Ovary (tissue), 9 donors: ENCODE data around the gene SAFB2. TPM values are rescaled to one million over a fixed set of nuclear protein-coding genes. Genes with fewer than 3 reads are reported as not detected.

Experiments
- DNase-seq, 5 donors: peaks; one replicate each; pipeline ENCODE4 v3.0.0-alpha.2; 2019 to 2020
- H3K27ac ChIP-seq, 2 donors: fragments of 200-600 bp; one replicate each; pipeline versions ENCODE4 v1.5.1 to v1.8.0; 2019 to 2022
- H3K27me3 ChIP-seq: fragments of 200-600 bp; one replicate; pipeline ENCODE4 v1.8.0; 2022
- H3K36me3 ChIP-seq: fragments of 200-600 bp; sonication (generic); one replicate; pipeline ENCODE4 v1.5.1; 2019
- H3K4me1 ChIP-seq: one replicate; pipeline ENCODE4 v1.8.1; 2013; ENCODE audit warnings: mild to moderate bottlenecking, moderate library complexity; ENCODE audit not compliant: insufficient read depth
- H3K4me3 ChIP-seq: fragments of 200-600 bp; sonication (generic); one replicate; pipeline ENCODE4 v1.5.1; 2017
- H3K9me3 ChIP-seq, 2 donors: fragments of 200-600 bp in 1 of 2; sonication (generic) in 1 of 2; one replicate each; pipeline versions ENCODE4 v1.5.1 to v1.8.1; 2013 to 2019; ENCODE audit warnings: mild to moderate bottlenecking in 1 of 2, moderate library complexity in 1 of 2
- EP300 ChIP-seq: sonication (generic); formaldehyde crosslinking; IDR thresholded peaks from one replicate; pipeline ENCODE4 v1.6.1; 2017; ENCODE audit warnings: antibody characterized with exemption
- POLR2A ChIP-seq: fragments of 450-650 bp; IDR thresholded peaks from one replicate; pipeline ENCODE4 v1.6.1; 2017; ENCODE audit warnings: antibody characterized with exemption, mild to moderate bottlenecking, moderate library complexity
- WGBS, 3 donors: extraction: QIAGEN DNeasy Blood & Tissue Kit in 1 of 3; methylation state at CpG; one replicate each; pipeline versions ENCODE4 v1.1.5 to v1.1.7; 2013 to 2017; 5-methylcytosine and 5-hydroxymethylcytosine counted together
- intact Hi-C, 4 donors: fragments of 100-400 bp; cut with DNase I; formaldehyde crosslinking; loops; one replicate each; pipeline versions ENCODE4 v1.11.0 to v1.15.1; 2022 to 2023
- polyA plus RNA-seq, 2 donors: library from polyadenylated mRNA; stranded (reverse); fragments of 200-250 nt in 1 of 2; fragments of 350-450 nt in 1 of 2; fragmentation: Illumina TruSeq in 1 of 2; extraction: RNeasy Lipid Tissue Mini Kit (QIAGEN cat#74804) in 1 of 2; gene quantifications; one replicate each; pipeline ENCODE4 v1.2.3, GENCODE V29; 2013 to 2014
- total RNA-seq, 7 donors: library from RNA; depleted of rRNA in 2 of 7; stranded (reverse); fragments of >200 nt in 2 of 7; fragmentation: NEBNext Ultra II Directional in 3 of 7; extraction: Animal tissue kit (Norgen Biotek cat#: 25700) in 3 of 7; gene quantifications; one replicate each; pipeline versions ENCODE4 v1.1.0 to v1.2.4, GENCODE V29; 2016 to 2023
- TF ChIP-seq, protein P1 (sequence below), 3 donors: fragments of 450-650 bp in 2 of 3; fragments of 200-600 bp in 1 of 3; IDR thresholded peaks; one replicate each; pipeline versions ENCODE4 v1.5.1 to v1.8.0; 2016 to 2022; ENCODE audit warnings: antibody characterized with exemption in 3 of 3, mild to moderate bottlenecking in 1 of 3
- donor health status: DM: no; HTN: no; CAD: no; lungs with moderate emphysema.
- donor health status: DM: no; HTN: no; CAD: no.
- donor health status: Bipolar disorder and iron deficiency.
- donor health status: DM: yes; HTN: yes; CAD: no.
- donor health status: DM: no; HTN: no; CAD: no.
- donor health status: DM: yes; HTN: yes; CAD: no.

The SAFB2 gene
- total and polyA plus RNA-seq, 9 donors = 51.3 to 173 (median 107) TPM

DNA sequence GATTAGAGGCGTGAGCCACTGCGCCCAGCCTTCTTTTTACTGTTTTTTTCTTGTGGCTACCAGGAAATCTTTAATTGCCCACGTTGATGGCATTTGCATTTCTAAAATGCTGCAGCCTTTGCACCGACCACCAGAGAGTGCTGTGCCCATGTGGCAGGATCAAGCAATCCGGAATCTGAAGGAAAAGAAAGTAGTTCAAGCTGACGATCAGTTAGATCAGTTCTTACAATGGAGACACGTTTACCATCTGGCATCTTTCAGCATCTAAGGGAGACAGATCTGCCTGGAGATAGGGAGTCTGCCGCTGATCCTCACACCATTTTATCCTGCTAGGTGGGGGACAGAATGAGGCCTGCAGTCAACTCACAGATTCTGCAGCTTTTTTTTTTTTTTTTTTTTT lies 74.7 kb downstream of the SAFB2 start:
- WGBS, 3 donors = 46 to 53% (median 53%) methylated on average over 8 of the region's 8 CpGs
- no peak for DNase-seq
- Histone ChIP-seq H3K4me1 (no peaks in the 10 kb centered on the region), H3K36me3 (no peaks in the 10 kb centered on the region), H3K27ac (no peak overlapping the region), H3K9me3 (no peaks in the 10 kb centered on the region), H3K27me3 (no peaks in the 10 kb centered on the region), H3K4me3 (no peak overlapping the region)
- intact Hi-C loops = no loop called here
- no peak for TF ChIP-seq EP300
- TF ChIP-seq POLR2A = no peak
- TF ChIP-seq, protein P1, sequence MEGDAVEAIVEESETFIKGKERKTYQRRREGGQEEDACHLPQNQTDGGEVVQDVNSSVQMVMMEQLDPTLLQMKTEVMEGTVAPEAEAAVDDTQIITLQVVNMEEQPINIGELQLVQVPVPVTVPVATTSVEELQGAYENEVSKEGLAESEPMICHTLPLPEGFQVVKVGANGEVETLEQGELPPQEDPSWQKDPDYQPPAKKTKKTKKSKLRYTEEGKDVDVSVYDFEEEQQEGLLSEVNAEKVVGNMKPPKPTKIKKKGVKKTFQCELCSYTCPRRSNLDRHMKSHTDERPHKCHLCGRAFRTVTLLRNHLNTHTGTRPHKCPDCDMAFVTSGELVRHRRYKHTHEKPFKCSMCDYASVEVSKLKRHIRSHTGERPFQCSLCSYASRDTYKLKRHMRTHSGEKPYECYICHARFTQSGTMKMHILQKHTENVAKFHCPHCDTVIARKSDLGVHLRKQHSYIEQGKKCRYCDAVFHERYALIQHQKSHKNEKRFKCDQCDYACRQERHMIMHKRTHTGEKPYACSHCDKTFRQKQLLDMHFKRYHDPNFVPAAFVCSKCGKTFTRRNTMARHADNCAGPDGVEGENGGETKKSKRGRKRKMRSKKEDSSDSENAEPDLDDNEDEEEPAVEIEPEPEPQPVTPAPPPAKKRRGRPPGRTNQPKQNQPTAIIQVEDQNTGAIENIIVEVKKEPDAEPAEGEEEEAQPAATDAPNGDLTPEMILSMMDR (IDR thresholded peaks at IDR 0.05) = no peak

DNA sequence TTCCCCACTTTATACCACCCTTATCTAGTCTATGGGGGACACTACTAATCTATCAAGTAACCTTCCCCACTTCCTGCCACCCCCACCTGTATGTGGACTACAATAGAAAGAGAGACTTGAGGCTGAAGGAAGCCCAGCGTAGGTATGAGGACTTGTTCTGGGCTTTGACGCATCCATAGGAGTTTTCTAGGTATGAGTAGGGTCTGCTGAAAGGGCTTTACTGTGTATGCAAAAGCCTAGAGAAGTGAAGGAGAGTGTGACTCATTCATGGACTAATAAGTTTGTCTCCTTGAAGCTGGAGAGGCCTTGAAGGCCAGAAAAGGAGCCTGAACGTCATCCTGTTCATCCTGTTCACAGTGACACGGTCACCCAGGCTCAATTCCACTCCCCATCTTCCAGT lies 76.6 kb downstream of the SAFB2 start:
- no peaks in the 10 kb centered on the region for H3K4me1 ChIP-seq
- no peak overlapping the region for H3K4me3 ChIP-seq
- no peak overlapping the region for H3K27ac ChIP-seq
- TF ChIP-seq EP300 (no peak), POLR2A (no peak)
- TF ChIP-seq, protein P1 (IDR thresholded peaks at IDR 0.05) = no peak
- H3K36me3 ChIP-seq = no peaks in the 10 kb centered on the region
- H3K9me3 ChIP-seq = no peaks in the 10 kb centered on the region
- no peak for DNase-seq
- intact Hi-C loops = no loop called here
- 81 to 86% (median 83%) methylated on average over 4 of the region's 4 CpGs for WGBS, 3 donors
- no peaks in the 10 kb centered on the region for H3K27me3 ChIP-seq

DNA sequence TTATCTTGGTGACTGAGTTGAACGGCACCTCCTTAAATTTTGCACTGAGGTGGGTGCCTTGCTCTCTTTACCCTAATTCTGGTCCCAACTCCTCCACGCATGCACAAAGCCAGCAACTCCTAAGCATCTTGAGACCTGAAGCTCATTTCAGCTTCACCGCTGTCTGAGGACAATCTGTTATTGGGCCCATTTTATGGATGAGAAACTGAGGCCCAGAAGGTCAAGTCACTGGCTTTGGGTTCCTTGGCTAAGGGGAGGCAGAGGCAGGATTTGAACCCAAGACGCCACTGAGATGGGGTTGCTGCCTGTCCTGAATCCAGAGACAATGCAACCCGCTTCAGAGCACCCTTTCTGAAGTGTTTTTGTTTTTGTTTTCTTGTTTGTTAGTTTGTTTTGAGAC lies 77.5 kb downstream of the SAFB2 start:
- no peak for DNase-seq
- 85 to 88% (median 86%) methylated on average over 5 of the region's 5 CpGs for WGBS, 3 donors

DNA sequence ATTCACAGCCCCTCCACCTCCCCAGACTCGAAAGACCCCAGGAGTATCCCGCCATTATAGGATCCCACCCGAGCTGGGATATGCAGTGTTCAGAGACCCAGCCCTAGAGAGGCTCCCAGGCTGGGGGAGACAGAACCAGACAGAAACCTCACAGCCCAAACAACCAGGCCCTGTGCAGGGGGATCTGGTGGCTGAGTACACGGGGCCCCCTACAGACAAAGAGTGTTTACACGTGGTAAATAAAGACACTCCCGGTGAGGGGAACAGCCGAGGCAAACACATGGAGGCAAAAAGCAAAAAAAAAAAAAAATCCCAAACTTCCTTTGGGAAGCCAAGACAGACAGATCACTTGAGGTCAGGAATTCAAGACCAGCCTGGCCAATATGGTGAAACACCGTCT lies 79.9 kb downstream of the SAFB2 start:
- no peaks in the 10 kb centered on the region for H3K9me3 ChIP-seq
- H3K27me3 ChIP-seq = no peaks in the 10 kb centered on the region
- TF ChIP-seq POLR2A (no peak), EP300 (no peak)
- TF ChIP-seq, protein P1 (IDR thresholded peaks at IDR 0.05) = no peak
- no peaks in the 10 kb centered on the region for H3K4me1 ChIP-seq
- H3K27ac ChIP-seq = no peak overlapping the region
- H3K36me3 ChIP-seq = no peaks in the 10 kb centered on the region
- 42 to 48% (median 43%) methylated on average over 8 of the region's 8 CpGs for WGBS, 3 donors
- no peak for DNase-seq
- intact Hi-C loops = no loop called here
- H3K4me3 ChIP-seq = no peak overlapping the region

More for the DNA sequence above, 77.5 kb downstream of the SAFB2 start:
- no peaks in the 10 kb centered on the region for H3K9me3 ChIP-seq
- H3K4me1 ChIP-seq = no peaks in the 10 kb centered on the region
- H3K27me3 ChIP-seq = no peaks in the 10 kb centered on the region
- H3K27ac ChIP-seq = no peak overlapping the region
- H3K36me3 ChIP-seq = no peaks in the 10 kb centered on the region
- H3K4me3 ChIP-seq = no peak overlapping the region
- intact Hi-C loops = no loop called here
- TF ChIP-seq EP300 (no peak), POLR2A (no peak)
- TF ChIP-seq, protein P1 (IDR thresholded peaks at IDR 0.05) = no peak
